Urinary bladder (tissue), 4 donors: ENCODE results near the gene PROB1. TPM values are rescaled to one million over a fixed set of nuclear protein-coding genes. Genes with fewer than 3 reads are reported as not detected.

Experiments
- DNase-seq: peaks from one replicate; pipeline ENCODE4 v3.0.0-alpha.2; 2015; ENCODE audit errors: extremely low spot score
- H3K27ac ChIP-seq: one replicate; pipeline ENCODE4 v1.5.1; 2013; ENCODE audit warnings: low read depth, mild to moderate bottlenecking, moderate library complexity
- H3K36me3 ChIP-seq: one replicate; pipeline ENCODE4 v1.6.1; 2013; ENCODE audit warnings: mild to moderate bottlenecking, moderate library complexity; ENCODE audit not compliant: insufficient read depth
- H3K4me1 ChIP-seq: one replicate; pipeline ENCODE4 v1.6.1; 2013; ENCODE audit warnings: mild to moderate bottlenecking, moderate library complexity; ENCODE audit not compliant: insufficient read depth
- H3K4me3 ChIP-seq: one replicate; pipeline ENCODE4 v1.5.1; 2013; ENCODE audit warnings: low read depth, low read length
- WGBS: extraction: QIAGEN DNeasy Blood & Tissue Kit; methylation state at CpG from one replicate; pipeline ENCODE4 v1.1.7; 2013; 5-methylcytosine and 5-hydroxymethylcytosine counted together
- polyA plus RNA-seq: library from polyadenylated mRNA; stranded (reverse); fragments of 200-250 nt; gene quantifications from one replicate; pipeline ENCODE4 v1.2.3, GENCODE V29; 2013
- total RNA-seq: library from RNA; depleted of rRNA; stranded (reverse); fragments of >200 nt; gene quantifications from one replicate; pipeline ENCODE4 v1.2.3, GENCODE V29; 2014
- donor health status: healthy with polysubstance abuse.
- donor health status: healthy.

The PROB1 gene
- total and polyA plus RNA-seq, 2 donors: 1.4 to 3.1 TPM

DNA sequence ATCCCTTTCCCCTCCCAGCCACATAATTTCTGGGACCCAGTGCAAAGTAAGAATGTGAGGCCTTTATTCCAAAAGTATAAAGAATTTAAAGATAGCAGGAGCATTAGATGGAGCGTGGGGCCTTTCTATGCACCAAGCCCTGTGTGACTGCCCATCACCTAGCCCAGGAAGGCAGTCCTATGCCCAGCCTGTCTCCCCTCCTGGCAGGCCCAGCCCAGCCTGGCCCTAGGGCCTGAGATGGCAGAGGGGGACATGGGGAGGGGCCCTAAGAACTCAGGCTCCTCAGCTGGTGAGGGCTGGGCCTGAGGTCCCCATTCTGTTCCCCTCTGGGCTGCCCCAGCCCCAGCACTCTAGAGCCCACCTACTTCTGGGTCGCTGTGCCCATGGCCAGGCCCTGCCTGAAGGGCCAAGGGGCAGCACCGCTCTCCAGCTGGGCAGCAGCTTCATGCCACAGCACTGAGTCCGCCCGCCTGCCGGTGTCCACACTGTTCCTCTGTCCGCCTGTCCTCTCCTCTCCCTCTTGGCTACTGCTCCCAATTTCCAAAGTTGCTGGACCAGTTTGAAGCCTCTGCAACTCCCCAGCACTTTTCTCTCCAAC, 10.8 kb downstream of the PROB1 start:
- no peaks in the 10 kb centered on the region for H3K36me3 ChIP-seq
- no peak for DNase-seq
- H3K4me3 ChIP-seq: no peak overlapping the region
- 86% methylated on average over 7 of the region's 7 CpGs for WGBS
- H3K27ac ChIP-seq: no peak overlapping the region
- no peaks in the 10 kb centered on the region for H3K4me1 ChIP-seq

DNA sequence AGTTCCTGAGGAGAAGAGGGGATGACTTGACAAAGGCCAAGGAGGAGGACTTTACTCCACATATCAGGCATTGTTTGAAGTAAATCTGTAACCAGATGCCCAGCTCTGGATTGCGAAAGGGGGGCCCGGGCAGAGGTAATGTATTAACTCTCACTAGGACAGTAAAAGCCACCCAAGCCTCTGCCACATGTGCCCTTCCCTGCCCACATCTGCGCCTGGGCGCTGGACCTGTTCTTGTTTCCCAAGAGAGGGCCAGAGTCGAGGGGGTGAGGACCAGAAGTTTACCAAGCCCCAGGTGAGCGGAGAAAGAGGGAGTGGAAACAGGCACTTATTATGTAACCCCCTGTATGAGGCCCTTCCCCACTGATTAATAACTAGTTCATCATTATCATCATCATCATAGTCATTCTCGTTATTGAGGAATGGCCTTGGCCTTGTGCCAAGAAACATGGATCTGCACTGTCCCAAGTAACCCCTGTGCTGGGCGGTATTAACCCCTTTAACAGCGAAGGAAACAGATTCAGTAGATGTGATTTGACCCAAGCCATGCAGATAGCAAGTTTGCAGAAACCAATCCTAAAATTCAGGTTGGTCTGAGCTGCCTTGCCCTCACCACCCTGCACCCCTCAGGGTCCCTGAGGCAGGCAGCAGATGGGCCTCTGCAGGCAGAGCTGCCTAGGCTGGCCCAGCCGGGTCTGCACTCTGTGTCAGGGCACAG, 11.5 kb downstream of the PROB1 start, which contains the start of gene SLC23A1:
TSS of gene SLC23A1 (minus strand) at position 23 of the 718 bp plus-strand sequence. CDS start 44 bp downstream, outside the sequence.
- H3K4me3 ChIP-seq: no peak within 1 kb of the TSS
- no peak for DNase-seq
- no peaks in the 10 kb centered on the region for H3K4me1 ChIP-seq
- no peak within 1 kb of the TSS for H3K27ac ChIP-seq
- 73% methylated on average over 10 of the region's 10 CpGs for WGBS
- H3K36me3 ChIP-seq: no peaks in the 10 kb centered on the region

DNA sequence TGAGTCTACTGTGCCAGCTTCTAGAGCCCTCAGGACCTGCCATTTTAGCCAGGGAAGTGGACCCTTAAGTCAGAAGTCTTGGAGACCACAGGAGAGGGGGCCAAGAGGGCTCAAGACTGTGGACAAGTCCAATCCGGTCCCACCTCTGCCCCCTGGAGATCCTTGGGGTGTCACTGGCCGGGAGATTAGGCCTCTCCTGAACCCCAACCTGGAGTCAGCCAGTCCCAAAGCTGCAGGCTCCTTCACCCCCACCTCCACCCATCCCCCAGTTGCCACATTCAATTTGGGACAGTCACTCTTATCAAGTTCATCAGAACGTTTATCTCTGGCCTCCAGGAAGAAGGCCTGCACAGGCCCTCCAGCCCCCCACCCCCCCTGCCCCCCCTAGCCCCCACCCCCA, 12.1 kb downstream of the PROB1 start:
- no peak overlapping the region for H3K4me3 ChIP-seq
- no peak for DNase-seq
- 64% methylated on average over 3 of the region's 3 CpGs for WGBS
- no peak overlapping the region for H3K27ac ChIP-seq
- H3K36me3 ChIP-seq: no peaks in the 10 kb centered on the region
- no peaks in the 10 kb centered on the region for H3K4me1 ChIP-seq

DNA sequence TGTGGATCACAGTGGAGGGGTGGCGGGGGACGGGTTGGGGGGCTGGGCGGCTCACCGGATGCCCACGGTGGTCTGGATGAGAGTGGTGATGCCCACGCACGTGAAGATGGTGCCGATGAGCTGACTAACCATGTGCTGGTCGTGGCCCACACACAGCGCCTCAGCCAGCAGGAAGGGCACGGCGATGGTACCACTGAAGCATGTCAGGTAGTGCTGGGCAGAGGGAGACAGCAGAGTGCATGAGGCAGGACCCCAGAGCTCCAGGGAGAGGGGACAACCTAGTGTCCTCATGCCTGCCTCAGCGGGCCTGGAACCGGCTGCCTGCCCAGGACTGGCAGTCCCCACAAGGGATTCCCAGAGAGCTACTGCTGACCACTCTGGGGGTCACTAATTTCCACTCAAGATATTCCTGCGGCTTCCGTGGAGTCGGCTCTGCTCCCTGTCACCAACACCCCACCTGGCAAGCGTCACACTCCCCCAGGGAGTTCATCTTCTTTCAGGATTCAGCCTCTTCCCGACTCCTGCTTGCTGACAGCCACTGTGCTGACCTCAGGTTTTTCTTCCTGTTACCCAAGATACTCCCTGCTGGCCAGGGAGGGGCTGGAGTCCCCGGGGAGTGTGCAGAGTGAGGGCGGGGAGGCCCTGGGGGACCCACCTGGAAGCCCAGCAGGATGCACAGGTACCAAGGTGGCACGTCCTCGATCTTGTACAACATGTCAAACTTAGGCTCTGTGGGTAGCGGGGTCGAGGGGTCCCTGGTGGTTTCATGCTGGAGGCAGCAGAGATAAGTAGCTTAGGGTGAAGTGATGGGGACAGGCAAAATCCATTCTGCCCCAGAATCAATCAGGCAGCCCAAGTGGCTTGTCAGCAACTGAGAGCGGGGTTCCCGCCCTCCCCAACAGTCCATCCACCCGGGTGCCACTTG, 12.8 kb downstream of the PROB1 start:
- Histone ChIP-seq H3K4me3 (no peak overlapping the region), H3K27ac (no peak overlapping the region), H3K4me1 (no peaks in the 10 kb centered on the region), H3K36me3 (no peaks in the 10 kb centered on the region)
- no peak for DNase-seq
- 88% methylated on average over 28 of the region's 28 CpGs for WGBS

DNA sequence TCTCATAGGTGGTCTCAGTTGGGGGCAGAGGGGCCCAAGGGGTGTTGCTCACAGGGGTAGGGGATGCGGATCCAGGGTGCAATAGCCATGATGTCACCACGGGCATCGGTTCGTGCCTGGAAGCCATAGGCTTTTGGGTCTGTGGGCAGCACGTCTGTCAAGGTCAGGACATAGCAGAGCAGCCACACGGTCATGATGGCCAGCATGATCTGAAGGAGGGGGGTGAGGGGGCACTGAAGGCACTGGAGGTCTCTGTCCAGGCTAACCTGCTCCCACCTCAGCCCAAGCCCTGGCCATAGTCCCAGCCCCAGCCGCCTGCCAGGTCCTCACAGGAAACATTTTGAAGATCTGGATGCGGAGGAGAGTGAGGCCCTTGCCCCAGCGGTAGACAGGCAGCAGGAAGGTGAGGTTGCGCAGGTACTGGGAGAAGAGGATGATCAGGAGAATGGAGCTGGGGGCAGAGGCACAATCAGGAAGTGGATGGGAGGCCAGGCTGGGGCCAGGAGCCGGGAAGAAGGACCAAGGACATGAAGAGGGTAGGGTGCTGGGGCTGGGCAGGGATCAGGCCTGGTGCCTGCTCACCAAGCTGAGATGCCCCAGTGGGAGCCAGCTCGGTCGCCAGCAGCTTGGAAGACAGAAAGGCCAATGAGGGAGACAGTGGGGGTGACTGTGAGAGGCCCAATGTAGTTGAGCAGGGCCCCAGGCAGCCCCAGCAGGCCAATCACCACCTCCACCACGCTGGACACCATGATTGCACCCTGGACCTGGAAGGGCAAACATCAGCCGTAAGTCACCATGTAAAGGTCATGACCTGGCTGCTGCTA, 15.1 kb downstream of the PROB1 start:
- Histone ChIP-seq H3K36me3 (no peaks in the 10 kb centered on the region), H3K4me3 (no peak overlapping the region), H3K27ac (no peak overlapping the region), H3K4me1 (no peaks in the 10 kb centered on the region)
- 88% methylated on average over 15 of the region's 15 CpGs for WGBS
- DNase-seq: no peak

DNA sequence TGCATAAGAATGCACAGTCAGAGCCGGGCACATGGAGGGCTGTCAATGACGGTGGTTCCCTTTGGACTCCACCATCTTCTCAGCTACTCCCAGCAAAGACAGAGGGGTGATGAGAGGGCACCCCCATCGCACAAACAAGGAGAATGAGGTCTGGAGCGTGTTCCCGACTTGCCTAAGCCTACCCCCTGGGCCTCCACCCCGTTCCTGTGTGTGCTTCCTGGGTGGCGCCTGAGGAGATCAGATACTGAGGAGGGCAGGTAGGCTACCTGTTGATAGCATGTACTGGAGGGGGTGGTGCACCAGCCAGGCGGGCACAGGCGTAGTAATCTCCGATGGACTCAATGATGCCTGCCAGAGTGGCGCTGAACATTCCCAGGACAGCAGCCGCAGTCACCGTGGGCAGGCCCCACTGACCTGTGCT, 16.0 kb downstream of the PROB1 start:
- WGBS: 83% methylated on average over 13 of the region's 13 CpGs
- no peak for DNase-seq
- Histone ChIP-seq H3K27ac (no peak overlapping the region), H3K4me3 (no peak overlapping the region), H3K4me1 (no peaks in the 10 kb centered on the region), H3K36me3 (no peaks in the 10 kb centered on the region)

DNA sequence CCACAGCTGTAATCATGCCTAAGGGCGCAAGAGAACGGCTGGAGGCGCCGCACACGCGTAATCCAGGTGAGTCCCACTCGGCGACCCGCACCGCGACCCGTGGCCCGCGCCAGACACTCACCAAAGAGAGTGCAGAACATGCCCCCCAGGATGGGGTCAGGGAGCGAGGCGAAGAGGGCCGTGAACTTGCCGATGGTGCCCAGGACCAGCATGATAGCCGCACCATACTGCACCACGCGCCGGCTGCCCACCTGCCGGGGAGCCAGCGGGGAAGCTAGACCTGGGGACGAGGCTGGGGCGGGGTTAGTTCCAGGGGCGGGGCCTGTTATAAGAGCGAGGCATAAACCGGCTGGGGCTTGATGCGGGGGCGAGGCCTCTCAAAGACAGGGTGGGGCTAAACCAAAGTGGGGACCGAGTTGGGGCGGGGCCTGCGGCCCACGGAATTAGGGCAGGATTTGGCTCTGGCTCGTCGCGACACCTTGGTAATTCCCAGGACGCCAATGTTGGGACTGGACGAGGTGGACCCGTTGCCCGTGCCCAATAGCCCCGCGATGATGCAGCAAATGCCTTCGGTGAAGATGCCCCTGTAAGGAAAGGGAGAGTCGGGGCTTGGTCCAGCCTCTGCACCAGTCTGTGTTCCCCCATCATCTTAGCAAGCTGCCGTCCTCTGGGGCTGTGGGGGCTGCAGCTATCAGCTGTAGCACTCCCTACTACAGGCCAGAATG, 16.6 kb downstream of the PROB1 start:
- no peak for DNase-seq

DNA sequence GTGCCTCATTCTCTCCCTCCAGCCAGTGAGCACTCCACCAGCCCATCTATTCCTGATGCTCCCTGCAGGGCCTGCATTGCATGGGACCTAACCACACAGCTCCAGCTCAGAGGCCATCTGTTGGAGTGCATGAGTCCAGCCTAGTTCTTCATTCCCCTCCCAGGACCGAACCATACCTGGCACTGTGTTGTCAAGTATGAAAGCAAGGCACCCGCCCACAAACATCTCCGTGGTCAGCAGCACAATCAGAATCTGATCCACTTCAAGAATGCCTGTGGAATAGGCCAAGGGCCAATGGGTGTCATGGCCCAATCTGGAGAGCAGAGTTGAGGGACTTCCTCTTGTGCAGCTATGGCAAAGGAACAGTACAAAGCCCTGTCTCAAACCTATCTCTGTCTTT, 17.7 kb downstream of the PROB1 start:
- DNase-seq: no peak

More for the DNA sequence above, 16.6 kb downstream of the PROB1 start:
- Histone ChIP-seq H3K27ac (no peak overlapping the region), H3K4me3 (no peak overlapping the region), H3K36me3 (no peaks in the 10 kb centered on the region), H3K4me1 (no peaks in the 10 kb centered on the region)
- 61% methylated on average over 47 of the region's 47 CpGs for WGBS

DNA sequence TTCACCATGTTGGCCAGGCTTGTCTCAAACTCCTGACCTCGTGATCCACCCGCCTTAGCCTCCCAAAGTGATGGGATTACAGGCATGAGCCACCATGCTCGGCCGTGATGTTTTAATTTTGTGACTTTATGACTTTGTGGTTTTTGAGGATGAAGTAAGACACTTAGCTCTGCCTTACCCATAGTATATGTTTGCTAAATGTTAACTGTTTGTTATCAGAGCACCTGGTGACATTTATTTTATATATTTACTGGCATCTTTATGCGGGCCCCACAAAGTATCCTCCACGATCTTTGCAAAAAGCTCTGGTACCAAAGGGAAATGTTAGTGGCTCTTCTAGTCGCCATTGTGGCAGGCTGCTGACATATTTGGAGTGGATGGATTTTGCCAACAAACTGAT, 18.5 kb downstream of the PROB1 start:
- peaks cover 2% of the 10 kb centered on the region for H3K36me3 ChIP-seq
- no peak overlapping the region for H3K4me3 ChIP-seq
- H3K4me1 ChIP-seq: no peaks in the 10 kb centered on the region
- 88% methylated on average over 7 of the region's 7 CpGs for WGBS
- no peak overlapping the region for H3K27ac ChIP-seq
- no peak for DNase-seq

More for the DNA sequence above, 17.7 kb downstream of the PROB1 start:
- H3K27ac ChIP-seq: no peak overlapping the region
- H3K36me3 ChIP-seq: no peaks in the 10 kb centered on the region
- H3K4me1 ChIP-seq: no peaks in the 10 kb centered on the region
- no peak overlapping the region for H3K4me3 ChIP-seq
- 92% methylated on average over 3 of the region's 3 CpGs for WGBS

DNA sequence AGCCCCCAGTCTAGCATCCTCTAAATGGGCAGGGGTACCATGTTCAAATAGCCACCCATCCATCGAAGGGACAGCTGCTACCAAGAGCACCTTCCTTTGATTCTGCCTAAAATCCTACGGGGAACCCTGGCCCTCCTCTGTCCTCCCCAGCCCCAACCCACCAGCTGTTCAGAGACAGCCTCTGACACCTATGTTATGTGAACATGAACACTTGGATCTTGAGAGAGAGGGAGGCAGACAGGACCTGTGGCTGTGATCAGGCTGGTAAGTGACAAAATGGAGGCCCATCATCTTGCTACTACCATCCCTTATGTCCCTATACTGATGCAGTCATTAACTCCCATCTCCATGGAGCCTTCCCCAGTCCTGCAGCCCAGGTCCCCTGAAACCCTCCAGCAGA, 20.0 kb downstream of the PROB1 start:
- no peak for DNase-seq

DNA sequence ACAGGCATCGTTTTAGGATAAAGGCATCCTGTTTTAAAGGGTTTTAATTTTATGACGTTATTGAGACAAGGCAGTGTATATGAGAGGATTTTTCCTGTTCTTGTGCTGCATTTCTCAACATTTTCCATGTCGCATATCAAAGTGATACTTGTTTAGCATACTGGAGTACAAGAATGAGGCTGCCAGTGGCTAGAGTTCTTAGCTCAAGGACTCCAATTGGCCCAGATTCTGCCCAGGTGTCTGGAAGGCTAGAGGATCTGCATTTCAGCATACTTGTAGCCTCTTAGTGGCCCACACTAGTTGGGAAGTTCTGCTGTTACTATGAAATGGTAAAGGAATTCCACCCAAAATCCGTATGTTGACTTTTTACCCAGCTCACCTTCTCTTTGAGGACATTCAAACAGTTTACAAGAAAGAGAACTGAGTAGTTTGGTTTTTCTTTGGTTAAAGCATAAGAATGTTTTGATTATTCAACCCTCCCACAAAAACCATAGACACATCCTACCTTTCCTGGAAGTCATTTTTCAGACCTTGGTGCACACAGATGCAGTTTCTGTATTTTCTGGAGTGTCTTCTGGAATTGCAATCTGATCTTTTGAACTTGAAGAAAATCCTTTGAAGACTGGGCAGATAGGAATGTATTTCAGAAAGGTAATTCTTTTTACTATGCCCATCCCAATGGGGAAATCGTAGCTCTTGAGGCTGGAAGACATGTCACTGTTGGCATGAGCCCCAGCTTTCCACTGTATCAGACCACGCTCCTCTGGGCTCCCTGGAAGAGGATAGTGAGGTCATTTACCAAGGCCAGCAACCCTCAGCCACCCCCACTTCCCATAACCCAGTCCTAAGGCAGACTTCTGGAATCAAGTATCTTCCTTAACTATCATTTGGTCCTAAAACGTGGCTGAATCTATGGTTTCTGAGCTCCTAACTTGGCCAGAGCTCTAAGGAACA, 23.1 kb downstream of the PROB1 start:
- Histone ChIP-seq H3K36me3 (peaks cover 5% of the 10 kb centered on the region), H3K27ac (no peak overlapping the region), H3K4me3 (no peak overlapping the region), H3K4me1 (no peaks in the 10 kb centered on the region)
- WGBS: 72% methylated on average over 7 of the region's 7 CpGs
- DNase-seq: no peak

More for the DNA sequence above, 20.0 kb downstream of the PROB1 start:
- WGBS: 94% methylated on average over 2 of the region's 2 CpGs
- Histone ChIP-seq H3K4me3 (no peak overlapping the region), H3K4me1 (no peaks in the 10 kb centered on the region), H3K27ac (no peak overlapping the region), H3K36me3 (peaks cover 2% of the 10 kb centered on the region)

DNA sequence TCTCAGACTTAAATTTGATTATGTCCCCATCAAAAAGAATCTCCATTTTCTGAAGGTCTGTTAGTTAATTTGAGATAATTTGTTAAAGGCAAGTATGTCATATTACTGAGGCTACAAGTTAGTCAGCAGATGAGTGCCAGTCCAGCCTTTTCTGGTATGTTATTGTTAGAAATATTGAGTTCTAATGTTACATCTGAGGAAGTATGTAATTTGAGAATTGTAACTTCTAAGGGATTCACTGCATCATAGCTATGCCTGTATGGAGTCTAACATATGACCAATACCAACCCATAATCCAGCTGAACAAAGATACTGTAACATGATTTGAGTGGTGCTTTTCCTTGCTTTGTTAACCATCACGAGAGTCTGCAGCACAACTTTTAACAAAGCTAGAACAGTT, 25.7 kb downstream of the PROB1 start:
- Histone ChIP-seq H3K4me1 (no peaks in the 10 kb centered on the region), H3K4me3 (no peak overlapping the region), H3K27ac (no peak overlapping the region), H3K36me3 (peaks cover 7% of the 10 kb centered on the region)
- no peak for DNase-seq
- 83% methylated on average over 1 of the region's 1 CpG for WGBS
